Kidney (tissue), 14 donors: Measurements from ENCODE around the gene SLC37A2. TPM values are rescaled to one million over a fixed set of nuclear protein-coding genes. Genes with fewer than 3 reads are reported as not detected.
A peak's percentile ranks its signal among the peaks of the same experiment; 100 is the strongest.

Source experiments
- DNase-seq, 5 donors: peaks; one replicate each; pipeline ENCODE4 v3.0.0-alpha.2; 2013 to 2020
- FAIRE-seq: peaks from 2 replicates; lab custom pipeline; 2012; peaks lifted over from hg19 to GRCh38; lab: Jason Lieb, UNC
- H3K27ac ChIP-seq, 2 donors: one replicate each; pipeline ENCODE4 v1.7.0; 2013; ENCODE audit warnings: low read depth in 2 of 2, low read length in 2 of 2, inconsistent platforms in 1 of 2
- H3K27me3 ChIP-seq: one replicate; pipeline ENCODE4 v1.7.1; 2013; ENCODE audit warnings: low read length, inconsistent platforms; ENCODE audit not compliant: control insufficient read depth, insufficient read depth
- H3K36me3 ChIP-seq, 3 donors: one replicate each; pipeline versions ENCODE4 v1.7.0 to v1.7.1; 2013; ENCODE audit warnings: low read length in 3 of 3, control low read depth in 1 of 3, inconsistent platforms in 1 of 3; ENCODE audit not compliant: insufficient read depth in 3 of 3, control insufficient read depth in 2 of 3
- H3K4me1 ChIP-seq, 3 donors: one replicate each; pipeline versions ENCODE4 v1.7.0 to v1.7.1; 2013; ENCODE audit warnings: low read length in 3 of 3, inconsistent platforms in 1 of 3, low read depth in 1 of 3; ENCODE audit not compliant: control insufficient read depth in 2 of 3, insufficient read depth in 2 of 3
- H3K4me3 ChIP-seq, 3 donors: one replicate each; pipeline versions ENCODE4 v1.7.0 to v1.8.1; 2013; ENCODE audit warnings: low read length in 3 of 3, control low read depth in 1 of 3, inconsistent platforms in 1 of 3
- H3K9ac ChIP-seq, 3 donors: one replicate each; pipeline versions ENCODE4 v1.7.0 to v1.7.1; 2013; ENCODE audit warnings: low read length in 3 of 3, control low read depth in 1 of 3, inconsistent platforms in 1 of 3
- H3K9me3 ChIP-seq, 3 donors: one replicate each; pipeline versions ENCODE4 v1.7.0 to v1.7.1; 2013; ENCODE audit warnings: low read length in 3 of 3, control low read depth in 1 of 3, inconsistent platforms in 1 of 3; ENCODE audit not compliant: control insufficient read depth in 2 of 3, insufficient read depth in 1 of 3
- intact Hi-C: fragments of 100-400 bp; cut with DNase I; formaldehyde crosslinking; loops from one replicate; pipeline ENCODE4 v1.11.1; 2022
- polyA plus RNA-seq: library from polyadenylated mRNA; stranded (reverse); fragments of 350-450 nt; fragmentation: Illumina TruSeq; extraction: RNeasy Lipid Tissue Mini Kit (QIAGEN cat#74804); gene quantifications from one replicate; pipeline ENCODE4 v1.2.3, GENCODE V29; 2014; ENCODE audit warnings: low read depth, low replicate concordance; ENCODE audit not compliant: insufficient read depth
- total RNA-seq: library from RNA; stranded (reverse); fragmentation: NEBNext Ultra II Directional; extraction: Animal tissue kit (Norgen Biotek cat#: 25700); gene quantifications from one replicate; pipeline ENCODE4 v1.2.1, GENCODE V29; 2021
- TF ChIP-seq, protein P1 (sequence below): IDR thresholded peaks from 3 replicates; pipeline ENCODE4 v1.5.1; 2012; ENCODE audit warnings: mild to moderate bottlenecking, moderate library complexity, borderline replicate concordance; ENCODE audit not compliant: insufficient read depth; ENCODE audit errors: extremely low read depth
- donor health status: control.
- donor health status: control.
- donor health status: control.
- donor health status: control.
- donor health status: control.
- donor health status: DM: yes; HTN: yes; CAD: no.
- donor health status: Normal renal cell carcinoma (clear cell type).

SLC37A2 gene
- total and polyA plus RNA-seq, 2 donors from 2014 or later: 0.82 to 6.1 TPM

DNA sequence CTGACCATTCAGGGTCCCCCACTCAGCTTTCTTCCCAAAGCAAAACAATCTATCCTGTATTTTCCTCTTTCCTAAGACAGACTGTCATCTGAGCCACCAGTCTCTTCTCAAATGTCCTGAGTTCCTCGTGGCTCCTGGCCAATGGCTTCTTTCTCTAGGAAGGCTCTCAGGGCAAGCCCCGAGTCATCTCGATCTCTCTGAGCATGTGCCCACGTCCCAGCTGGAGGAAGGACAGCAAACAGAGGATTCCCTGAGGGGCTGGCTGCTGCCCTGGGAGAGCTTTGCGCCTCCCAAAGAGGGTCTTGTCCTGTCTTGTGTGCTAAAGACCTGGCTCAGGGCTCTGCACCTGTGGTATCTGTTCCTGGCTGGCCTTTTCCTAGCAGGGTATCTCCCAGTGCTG, 8.3 kb downstream of the SLC37A2 start:
- no peaks in the 10 kb centered on the region for H3K36me3 ChIP-seq
- intact Hi-C loops: no loop called here
- no peaks in the 10 kb centered on the region for H3K4me1 ChIP-seq
- DNase-seq (peak in 2 of 5 donors; percentile 43 to 47), FAIRE-seq (no peak)
- H3K9me3 ChIP-seq: no peaks in the 10 kb centered on the region
- no peak overlapping the region for H3K9ac ChIP-seq
- H3K27ac ChIP-seq: peak overlapping the region in 1 of 2 donors; percentile 5
- TF ChIP-seq, protein P1, sequence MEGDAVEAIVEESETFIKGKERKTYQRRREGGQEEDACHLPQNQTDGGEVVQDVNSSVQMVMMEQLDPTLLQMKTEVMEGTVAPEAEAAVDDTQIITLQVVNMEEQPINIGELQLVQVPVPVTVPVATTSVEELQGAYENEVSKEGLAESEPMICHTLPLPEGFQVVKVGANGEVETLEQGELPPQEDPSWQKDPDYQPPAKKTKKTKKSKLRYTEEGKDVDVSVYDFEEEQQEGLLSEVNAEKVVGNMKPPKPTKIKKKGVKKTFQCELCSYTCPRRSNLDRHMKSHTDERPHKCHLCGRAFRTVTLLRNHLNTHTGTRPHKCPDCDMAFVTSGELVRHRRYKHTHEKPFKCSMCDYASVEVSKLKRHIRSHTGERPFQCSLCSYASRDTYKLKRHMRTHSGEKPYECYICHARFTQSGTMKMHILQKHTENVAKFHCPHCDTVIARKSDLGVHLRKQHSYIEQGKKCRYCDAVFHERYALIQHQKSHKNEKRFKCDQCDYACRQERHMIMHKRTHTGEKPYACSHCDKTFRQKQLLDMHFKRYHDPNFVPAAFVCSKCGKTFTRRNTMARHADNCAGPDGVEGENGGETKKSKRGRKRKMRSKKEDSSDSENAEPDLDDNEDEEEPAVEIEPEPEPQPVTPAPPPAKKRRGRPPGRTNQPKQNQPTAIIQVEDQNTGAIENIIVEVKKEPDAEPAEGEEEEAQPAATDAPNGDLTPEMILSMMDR: no peak
- no peak overlapping the region for H3K4me3 ChIP-seq
- no peaks in the 10 kb centered on the region for H3K27me3 ChIP-seq

DNA sequence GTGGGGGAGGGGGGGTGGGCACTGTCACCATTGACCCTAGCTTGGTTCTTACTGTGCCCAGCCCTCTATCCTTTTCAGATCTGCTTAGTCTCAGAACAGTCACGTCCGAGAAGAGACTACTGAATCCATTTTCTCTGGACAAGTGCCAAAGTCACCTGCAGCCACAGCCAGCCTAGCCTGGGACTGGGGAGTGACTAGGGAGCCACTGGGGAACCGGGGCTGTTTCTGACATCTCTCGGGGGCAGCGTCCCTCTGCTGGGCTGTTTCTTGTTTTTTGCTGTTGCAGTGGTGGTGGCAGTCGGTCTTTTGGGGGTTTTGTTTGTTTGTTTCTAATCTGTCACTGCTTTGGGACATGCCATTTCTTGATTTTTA, 8.7 kb downstream of the SLC37A2 start:
- FAIRE-seq (no peak), DNase-seq (no peak)
- intact Hi-C loops: no loop called here
- Histone ChIP-seq H3K27me3 (no peaks in the 10 kb centered on the region), H3K4me1 (no peaks in the 10 kb centered on the region), H3K9me3 (no peaks in the 10 kb centered on the region), H3K36me3 (no peaks in the 10 kb centered on the region), H3K27ac (no peak overlapping the region), H3K9ac (no peak overlapping the region), H3K4me3 (no peak overlapping the region)
- TF ChIP-seq, protein P1: no peak

DNA sequence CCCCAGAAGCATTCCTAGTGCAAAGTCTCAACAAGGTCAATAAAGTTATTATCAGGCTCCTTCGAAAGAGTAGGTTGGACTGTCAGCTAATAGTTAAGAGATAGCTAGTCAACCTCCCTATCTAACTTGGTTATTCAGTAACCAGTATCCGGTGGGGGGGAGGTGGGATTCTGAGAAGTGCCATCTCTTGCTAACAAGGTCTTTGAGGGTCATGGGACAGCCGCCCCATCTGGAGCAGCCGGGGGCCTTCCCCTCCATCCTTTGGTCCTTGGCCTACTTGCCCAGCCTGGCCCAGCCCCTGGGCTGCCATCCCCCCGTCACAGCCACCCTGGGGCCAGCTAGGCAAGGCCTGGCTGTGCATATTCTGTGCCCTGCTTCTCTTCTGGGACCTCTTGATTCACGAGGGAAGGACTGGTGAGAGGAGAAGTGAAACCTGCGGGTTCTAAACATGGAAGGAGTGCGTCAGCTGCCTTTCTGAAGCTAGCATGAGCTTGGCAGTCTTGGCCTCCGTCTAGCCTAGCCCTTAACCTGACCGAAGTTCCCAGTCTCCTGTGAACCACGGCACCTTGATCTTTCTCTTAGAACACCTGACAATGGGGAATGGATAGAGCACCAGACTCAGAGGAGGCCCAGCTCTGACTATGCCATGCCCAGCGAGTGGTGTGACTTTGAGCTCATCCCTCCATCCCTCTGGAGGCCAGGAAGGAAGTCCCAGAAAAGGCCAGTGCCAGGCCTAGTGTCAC, 9.3 kb downstream of the SLC37A2 start:
- H3K27ac ChIP-seq: no peak overlapping the region
- no peak overlapping the region for H3K9ac ChIP-seq
- no peak overlapping the region for H3K4me3 ChIP-seq
- H3K9me3 ChIP-seq: no peaks in the 10 kb centered on the region
- DNase-seq: no peak
- no peaks in the 10 kb centered on the region for H3K36me3 ChIP-seq
- FAIRE-seq: no peak
- TF ChIP-seq, protein P1: no peak
- H3K4me1 ChIP-seq: no peaks in the 10 kb centered on the region
- no peaks in the 10 kb centered on the region for H3K27me3 ChIP-seq
- intact Hi-C loops: no loop called here
